Thyroid gland (tissue), 4 donors: ENCODE data around the gene GNAQ.

Experiments used
- CTCF ChIP-seq, 6 experiments: fragments of 200-600 bp in 3 of 6; fragments of 450-650 bp in 3 of 6; sonication (generic) in 3 of 6; IDR thresholded peaks; one replicate each; pipeline ENCODE4 v1.5.1; 2016 to 2019; ENCODE audit warnings: antibody characterized with exemption in 6 of 6, mild to moderate bottlenecking in 2 of 6, inconsistent platforms in 1 of 6, moderate library complexity in 1 of 6
- POLR2A ChIP-seq, 2 donors: fragments of 450-650 bp; IDR thresholded peaks; one replicate each; pipeline ENCODE4 v1.6.1; 2017; ENCODE audit warnings: antibody characterized with exemption in 2 of 2, mild to moderate bottlenecking in 2 of 2, moderate library complexity in 1 of 2

DNA sequence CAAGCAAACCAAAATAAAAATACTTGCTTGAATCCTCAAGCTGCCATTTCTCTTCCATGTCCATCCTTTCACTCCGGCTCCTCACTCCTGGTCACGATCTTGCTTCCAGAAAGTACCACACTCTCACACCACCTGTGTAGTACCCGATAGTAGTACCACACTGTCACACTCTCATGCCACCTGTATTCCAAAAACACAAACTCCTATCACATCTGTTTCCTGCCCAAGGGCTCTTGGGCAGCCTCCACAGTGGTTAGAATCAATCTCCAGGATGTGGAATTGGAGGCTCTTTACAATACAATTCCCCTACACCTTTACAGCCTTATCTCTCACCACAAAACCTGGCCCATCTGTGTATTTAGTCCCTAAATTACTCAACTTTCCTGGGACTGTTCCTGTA is 130.6 kb downstream of the GNAQ start:
- TF ChIP-seq CTCF (IDR thresholded peaks at IDR 0.05) (no peak), POLR2A (IDR thresholded peaks at IDR 0.05) (no peak)
